SU-DHL-6 (cell line): ENCODE measurements around the gene CNTN2.

Experiments
- EZH2phosphoT487 ChIP-seq: fragments of 200-600 bp; sonication (generic), shearing (Covaris generic); conservative IDR thresholded peaks from 2 replicates; pipeline ENCODE4 v1.6.1; 2018; ENCODE audit warnings: mild to moderate bottlenecking, antibody characterized with exemption, low read length, moderate library complexity, mixed read lengths
- TF ChIP-seq, protein P1 (sequence below): fragments of 200-600 bp; sonication (generic); IDR thresholded peaks from one replicate; pipeline ENCODE4 v1.5.1; 2017; ENCODE audit warnings: antibody characterized with exemption, mild to moderate bottlenecking, low read length, moderate library complexity; ENCODE audit not compliant: insufficient read depth, poor library complexity, severe bottlenecking

DNA sequence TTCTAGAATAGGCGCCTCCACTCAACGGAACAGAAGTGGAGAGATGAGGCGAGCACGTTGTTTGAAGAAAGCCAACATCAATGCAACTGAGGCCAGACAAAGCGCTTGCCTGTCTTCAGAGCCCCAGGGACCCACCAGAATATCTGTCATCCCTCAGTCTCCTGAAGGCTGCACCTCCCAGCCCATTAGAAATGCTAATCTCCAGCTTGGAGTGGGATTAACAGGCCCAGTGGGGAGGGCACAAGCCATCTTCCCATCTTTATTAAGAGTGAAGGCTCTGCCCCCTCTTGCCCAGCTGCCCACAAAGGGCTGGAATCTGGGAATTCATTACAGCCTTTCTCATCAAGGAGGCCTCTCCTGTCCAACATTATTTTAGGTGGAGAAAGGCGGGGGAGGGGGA, 16.8 kb upstream of the CNTN2 start:
- TF ChIP-seq, protein P1, sequence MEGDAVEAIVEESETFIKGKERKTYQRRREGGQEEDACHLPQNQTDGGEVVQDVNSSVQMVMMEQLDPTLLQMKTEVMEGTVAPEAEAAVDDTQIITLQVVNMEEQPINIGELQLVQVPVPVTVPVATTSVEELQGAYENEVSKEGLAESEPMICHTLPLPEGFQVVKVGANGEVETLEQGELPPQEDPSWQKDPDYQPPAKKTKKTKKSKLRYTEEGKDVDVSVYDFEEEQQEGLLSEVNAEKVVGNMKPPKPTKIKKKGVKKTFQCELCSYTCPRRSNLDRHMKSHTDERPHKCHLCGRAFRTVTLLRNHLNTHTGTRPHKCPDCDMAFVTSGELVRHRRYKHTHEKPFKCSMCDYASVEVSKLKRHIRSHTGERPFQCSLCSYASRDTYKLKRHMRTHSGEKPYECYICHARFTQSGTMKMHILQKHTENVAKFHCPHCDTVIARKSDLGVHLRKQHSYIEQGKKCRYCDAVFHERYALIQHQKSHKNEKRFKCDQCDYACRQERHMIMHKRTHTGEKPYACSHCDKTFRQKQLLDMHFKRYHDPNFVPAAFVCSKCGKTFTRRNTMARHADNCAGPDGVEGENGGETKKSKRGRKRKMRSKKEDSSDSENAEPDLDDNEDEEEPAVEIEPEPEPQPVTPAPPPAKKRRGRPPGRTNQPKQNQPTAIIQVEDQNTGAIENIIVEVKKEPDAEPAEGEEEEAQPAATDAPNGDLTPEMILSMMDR = no peak
- TF ChIP-seq EZH2phosphoT487 = no peak
